NCI-H1105 (cell line): ENCODE results near the gene KRT82.

Source experiments
- DNase-seq: peaks from one replicate; lab custom pipeline; 2025; lab: John Stamatoyannopoulos, UW

KRT82 gene

GRCh38 chr12:52435659-52435999 is 29.5 kb upstream of the KRT82 start:
- no peak for DNase-seq

GRCh38 chr12:52434760-52435530 is 28.8 kb upstream of the KRT82 start:
- no peak for DNase-seq

GRCh38 chr12:52434081-52434733 is 28.1 kb upstream of the KRT82 start, which contains the start of gene KRT75:
KRT75 (minus strand) TSS chr12:52434371; CDS start chr12:52434304, 67 bp downstream.
- DNase-seq: no peak

- no peak for DNase-seq
These were observed 27.5 kb upstream of the KRT82 start for GRCh38 chr12:52433501-52434080.

- no peak for DNase-seq
These were observed 26.5 kb upstream of the KRT82 start for GRCh38 chr12:52432559-52433207.

- DNase-seq: no peak
These were observed 22.0 kb upstream of the KRT82 start for GRCh38 chr12:52428121-52428520.

GRCh38 chr12:52427083-52427482 is 20.9 kb upstream of the KRT82 start:
- DNase-seq: no peak

GRCh38 chr12:52426034-52426433 is 19.9 kb upstream of the KRT82 start:
- DNase-seq: no peak

- no peak for DNase-seq
These were observed 19.3 kb upstream of the KRT82 start for GRCh38 chr12:52425466-52425865.

- no peak for DNase-seq
These were observed 17.7 kb upstream of the KRT82 start for GRCh38 chr12:52423661-52424500.

GRCh38 chr12:52423035-52423434 is 16.9 kb upstream of the KRT82 start:
- no peak for DNase-seq

GRCh38 chr12:52419656-52420055 is 13.5 kb upstream of the KRT82 start:
- no peak for DNase-seq

- DNase-seq: no peak
These were observed 12.5 kb upstream of the KRT82 start for GRCh38 chr12:52418576-52419110.

GRCh38 chr12:52417740-52418139 is 11.6 kb upstream of the KRT82 start:
- DNase-seq: peak; percentile 63

GRCh38 chr12:52416795-52417194 is 10.7 kb upstream of the KRT82 start:
- no peak for DNase-seq

GRCh38 chr12:52415870-52416750 is 10.0 kb upstream of the KRT82 start:
- no peak for DNase-seq

GRCh38 chr12:52414936-52415335 is 8.8 kb upstream of the KRT82 start:
- DNase-seq: no peak

- no peak for DNase-seq
These were observed 7.7 kb upstream of the KRT82 start for GRCh38 chr12:52413782-52414345.

GRCh38 chr12:52413202-52413601 is 7.1 kb upstream of the KRT82 start:
- DNase-seq: no peak

GRCh38 chr12:52411815-52412214 is 5.7 kb upstream of the KRT82 start:
- no peak for DNase-seq
